HL-60 (cell line): ENCODE measurements around the gene RFTN1.

Experiments
- DNase-seq, 2 experiments: peaks; one replicate each; pipeline ENCODE4 v3.0.0-alpha.2; 2010 to 2020; ENCODE audit warnings: low read depth in 1 of 2, low spot score in 1 of 2
- H3K27ac ChIP-seq: fragments of 250-450 bp; sonication (Bioruptor Pico); replicated peaks from 2 replicates; pipeline ENCODE4 v1.5.1; 2020; ENCODE audit warnings: mild to moderate bottlenecking, moderate library complexity
- H3K27me3 ChIP-seq: fragments of 250-450 bp; sonication (Bioruptor Pico); 2 replicates; pipeline ENCODE4 v1.5.1; 2021; ENCODE audit warnings: mild to moderate bottlenecking, moderate library complexity; ENCODE audit not compliant: insufficient read depth, poor library complexity, severe bottlenecking
- H3K4me3 ChIP-seq: replicated peaks from 2 replicates; pipeline ENCODE4 v1.5.1; 2011; ENCODE audit warnings: mild to moderate bottlenecking, control low read depth, low read length; ENCODE audit not compliant: insufficient read depth
- GABPA ChIP-seq: IDR thresholded peaks from 2 replicates; pipeline ENCODE4 v1.6.1; 2012; ENCODE audit warnings: low read depth
- POLR2AphosphoS5 ChIP-seq: IDR thresholded peaks from 2 replicates; pipeline ENCODE4 v1.6.1; 2012; ENCODE audit warnings: low read depth
- REST ChIP-seq: IDR thresholded peaks from 2 replicates; pipeline ENCODE4 v1.6.1; 2012; ENCODE audit warnings: low read depth; ENCODE audit not compliant: insufficient replicate concordance
- SPI1 ChIP-seq: IDR thresholded peaks from 2 replicates; pipeline ENCODE4 v1.6.1; 2012; ENCODE audit warnings: low read depth, mild to moderate bottlenecking, borderline replicate concordance
- TF ChIP-seq, protein P1 (sequence below): IDR thresholded peaks from one replicate; pipeline ENCODE4 v1.5.1; 2011; ENCODE audit warnings: low read length, control low read depth, inconsistent platforms; ENCODE audit not compliant: insufficient read depth

RFTN1 gene

DNA sequence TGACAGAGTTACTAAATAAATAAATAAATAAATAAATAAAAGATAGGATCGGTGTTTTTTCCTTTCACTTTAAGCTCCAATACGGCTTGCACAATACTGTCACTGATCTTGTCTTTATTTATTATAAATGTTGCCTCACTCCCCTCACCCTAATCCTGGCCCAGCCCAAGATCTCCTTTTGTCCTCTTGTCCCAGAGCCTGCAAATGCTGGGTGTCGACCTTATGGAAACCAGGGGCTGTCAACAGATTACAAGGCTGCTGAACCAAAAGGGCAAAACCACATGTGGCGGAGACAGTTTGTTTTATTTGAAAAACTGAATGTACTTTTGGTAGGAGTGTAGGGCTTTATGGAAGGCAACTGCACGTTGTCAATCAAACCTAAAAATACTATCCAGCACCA is 75.9 kb downstream of the RFTN1 start:
- Histone ChIP-seq H3K4me3 (no peak overlapping the region), H3K27ac (no peak overlapping the region)

DNA sequence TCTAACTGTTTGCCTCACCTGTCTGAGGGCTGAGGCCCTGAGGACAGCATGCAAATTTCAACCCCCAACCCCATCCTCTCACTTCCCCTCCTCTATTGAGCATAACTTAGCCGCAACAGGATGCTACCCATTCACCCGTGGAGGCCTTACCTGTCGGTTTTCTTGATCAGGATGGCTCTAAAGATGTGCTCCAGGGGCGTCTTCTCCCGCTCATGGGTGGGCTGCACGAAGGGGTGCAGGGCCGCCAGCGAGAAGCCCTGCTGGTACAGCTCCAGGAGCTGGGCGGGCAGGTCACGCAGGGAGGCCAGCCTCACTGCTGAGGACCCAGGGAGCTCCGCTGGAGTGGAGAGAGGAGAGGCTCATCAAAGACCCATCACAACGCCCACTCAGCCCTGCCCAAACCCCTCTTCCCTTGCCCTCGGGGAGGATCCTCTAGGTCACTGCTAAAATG is 79.8 kb downstream of the RFTN1 start:
- Histone ChIP-seq H3K27me3 (no peaks in the 10 kb centered on the region), H3K4me3 (no peak overlapping the region), H3K27ac (no peak overlapping the region)
- no peak for DNase-seq
- TF ChIP-seq GABPA, result no peak
- TF ChIP-seq POLR2AphosphoS5, result no peak
- TF ChIP-seq, protein P1, sequence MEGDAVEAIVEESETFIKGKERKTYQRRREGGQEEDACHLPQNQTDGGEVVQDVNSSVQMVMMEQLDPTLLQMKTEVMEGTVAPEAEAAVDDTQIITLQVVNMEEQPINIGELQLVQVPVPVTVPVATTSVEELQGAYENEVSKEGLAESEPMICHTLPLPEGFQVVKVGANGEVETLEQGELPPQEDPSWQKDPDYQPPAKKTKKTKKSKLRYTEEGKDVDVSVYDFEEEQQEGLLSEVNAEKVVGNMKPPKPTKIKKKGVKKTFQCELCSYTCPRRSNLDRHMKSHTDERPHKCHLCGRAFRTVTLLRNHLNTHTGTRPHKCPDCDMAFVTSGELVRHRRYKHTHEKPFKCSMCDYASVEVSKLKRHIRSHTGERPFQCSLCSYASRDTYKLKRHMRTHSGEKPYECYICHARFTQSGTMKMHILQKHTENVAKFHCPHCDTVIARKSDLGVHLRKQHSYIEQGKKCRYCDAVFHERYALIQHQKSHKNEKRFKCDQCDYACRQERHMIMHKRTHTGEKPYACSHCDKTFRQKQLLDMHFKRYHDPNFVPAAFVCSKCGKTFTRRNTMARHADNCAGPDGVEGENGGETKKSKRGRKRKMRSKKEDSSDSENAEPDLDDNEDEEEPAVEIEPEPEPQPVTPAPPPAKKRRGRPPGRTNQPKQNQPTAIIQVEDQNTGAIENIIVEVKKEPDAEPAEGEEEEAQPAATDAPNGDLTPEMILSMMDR, result no peak
- TF ChIP-seq REST, result no peak
- no peak for TF ChIP-seq SPI1

More for the DNA sequence above, 75.9 kb downstream of the RFTN1 start:
- no peak for DNase-seq
- H3K27me3 ChIP-seq, result no peaks in the 10 kb centered on the region
- TF ChIP-seq, protein P1, result no peak
- no peak for TF ChIP-seq SPI1
- TF ChIP-seq GABPA, result no peak
- no peak for TF ChIP-seq POLR2AphosphoS5
- TF ChIP-seq REST, result no peak

DNA sequence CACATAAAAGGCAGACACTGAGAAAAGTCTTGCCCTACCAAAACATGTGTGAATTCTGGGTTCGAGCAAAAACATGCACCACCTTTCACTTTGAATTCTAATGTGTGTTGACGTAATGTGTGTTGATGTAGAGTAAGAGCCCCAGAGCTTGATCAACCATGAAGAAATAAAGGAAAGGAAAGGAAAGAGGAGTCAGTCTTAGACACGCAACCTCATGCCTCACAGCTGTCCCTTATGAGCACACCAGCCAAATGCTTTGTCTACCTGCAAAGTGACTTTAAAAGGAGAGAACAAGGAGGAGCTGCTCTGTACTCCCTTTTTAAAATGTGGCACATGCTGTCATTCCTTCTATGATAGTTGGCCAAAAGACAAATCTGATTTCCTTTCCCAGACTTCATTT is 80.8 kb downstream of the RFTN1 start:
- Histone ChIP-seq H3K27me3 (no peaks in the 10 kb centered on the region), H3K4me3 (no peak overlapping the region), H3K27ac (no peak overlapping the region)
- TF ChIP-seq SPI1 (no peak), GABPA (no peak), POLR2AphosphoS5 (no peak), REST (no peak)
- TF ChIP-seq, protein P1, result no peak
- DNase-seq, result no peak
